Upper lobe of left lung (tissue), 4 donors: ENCODE measurements around the gene APOBEC3G.

Experiments
- POLR2A ChIP-seq, 4 donors: fragments of 450-650 bp; IDR thresholded peaks; one replicate each; pipeline ENCODE4 v1.5.1; 2016 to 2017; ENCODE audit warnings: antibody characterized with exemption in 4 of 4, mild to moderate bottlenecking in 2 of 4
- TF ChIP-seq, protein P1 (sequence below), 6 experiments: fragments of 450-650 bp in 4 of 6; fragments of 200-600 bp in 2 of 6; sonication (generic) in 2 of 6; IDR thresholded peaks; one replicate each; pipeline ENCODE4 v1.5.1; 2016 to 2019; ENCODE audit warnings: antibody characterized with exemption in 6 of 6

DNA sequence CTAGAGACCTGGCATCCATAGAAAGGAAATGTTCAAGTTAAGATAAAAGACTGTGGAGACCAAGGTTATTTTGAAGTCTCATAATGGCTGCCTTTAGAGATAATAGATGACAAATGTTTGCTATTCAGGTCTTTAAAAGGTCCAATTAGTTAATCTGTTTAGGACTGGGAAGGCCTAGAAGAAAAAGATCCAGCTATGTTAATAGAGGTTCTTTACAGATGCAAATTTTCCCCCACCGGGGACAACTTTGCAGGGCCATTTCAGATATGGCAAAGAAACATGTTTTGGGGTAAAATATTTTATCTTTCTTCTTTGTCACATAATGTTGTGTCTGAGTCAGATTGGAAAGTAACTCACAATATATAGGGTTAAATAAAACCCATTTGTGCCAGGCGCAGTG lies 3.1 kb upstream of the APOBEC3G start:
- TF ChIP-seq, protein P1, sequence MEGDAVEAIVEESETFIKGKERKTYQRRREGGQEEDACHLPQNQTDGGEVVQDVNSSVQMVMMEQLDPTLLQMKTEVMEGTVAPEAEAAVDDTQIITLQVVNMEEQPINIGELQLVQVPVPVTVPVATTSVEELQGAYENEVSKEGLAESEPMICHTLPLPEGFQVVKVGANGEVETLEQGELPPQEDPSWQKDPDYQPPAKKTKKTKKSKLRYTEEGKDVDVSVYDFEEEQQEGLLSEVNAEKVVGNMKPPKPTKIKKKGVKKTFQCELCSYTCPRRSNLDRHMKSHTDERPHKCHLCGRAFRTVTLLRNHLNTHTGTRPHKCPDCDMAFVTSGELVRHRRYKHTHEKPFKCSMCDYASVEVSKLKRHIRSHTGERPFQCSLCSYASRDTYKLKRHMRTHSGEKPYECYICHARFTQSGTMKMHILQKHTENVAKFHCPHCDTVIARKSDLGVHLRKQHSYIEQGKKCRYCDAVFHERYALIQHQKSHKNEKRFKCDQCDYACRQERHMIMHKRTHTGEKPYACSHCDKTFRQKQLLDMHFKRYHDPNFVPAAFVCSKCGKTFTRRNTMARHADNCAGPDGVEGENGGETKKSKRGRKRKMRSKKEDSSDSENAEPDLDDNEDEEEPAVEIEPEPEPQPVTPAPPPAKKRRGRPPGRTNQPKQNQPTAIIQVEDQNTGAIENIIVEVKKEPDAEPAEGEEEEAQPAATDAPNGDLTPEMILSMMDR (IDR thresholded peaks at IDR 0.05) = no peak
- TF ChIP-seq POLR2A (IDR thresholded peaks at IDR 0.05) = no peak
